Activated B cell treated with CpG ODN at 0.5 μM for 24 hours (primary cell): ENCODE measurements around the gene CCDC197. TPM values are rescaled to one million over a fixed set of nuclear protein-coding genes. Genes with fewer than 3 reads are reported as not detected.

Source experiments
- ATAC-seq: fragments of 200-7000 bp; cut with Tn5 transposase; one replicate; pipeline ENCODE4 v1.10.0; 2021; ENCODE audit warnings: low read depth, mild to moderate bottlenecking, moderate library complexity
- CTCF ChIA-PET: fragments of 350-600 bp; sonication (Branson Sonifier 250); formaldehyde crosslinking; loops from one replicate; lab custom pipeline; 2021; ENCODE audit warnings: antibody characterized with exemption; lab: Charles Lee
- POLR2A ChIA-PET: fragments of 350-600 bp; sonication (Branson Sonifier 250); formaldehyde crosslinking; loops from one replicate; lab custom pipeline; 2021; ENCODE audit warnings: antibody characterized with exemption; lab: Charles Lee
- DNase-seq: peaks from one replicate; pipeline ENCODE4 v3.0.0; 2022
- H3K27ac Mint-ChIP-seq: one replicate; pipeline ENCODE4 v1.8.0; 2020; ENCODE audit warnings: mixed read lengths
- H3K27me3 Mint-ChIP-seq: one replicate; pipeline ENCODE4 v1.8.0; 2021; ENCODE audit warnings: mixed read lengths
- H3K36me3 Mint-ChIP-seq: one replicate; pipeline ENCODE4 v1.8.0; 2021; ENCODE audit warnings: low read depth, mixed read lengths
- H3K4me1 Mint-ChIP-seq: one replicate; pipeline ENCODE4 v1.8.0; 2021; ENCODE audit warnings: mixed read lengths
- H3K4me3 Mint-ChIP-seq: one replicate; pipeline ENCODE4 v1.8.0; 2020; ENCODE audit warnings: mild to moderate bottlenecking, mixed read lengths
- H3K9me3 Mint-ChIP-seq: one replicate; pipeline ENCODE4 v1.8.0; 2020; ENCODE audit warnings: mixed read lengths
- intact Hi-C: fragments of 100-400 bp; cut with micrococcal nuclease; formaldehyde crosslinking; loops from one replicate; pipeline ENCODE4 v1.15.1; 2024
- total RNA-seq: library from RNA; stranded (reverse); gene quantifications from 2 replicates; pipeline ENCODE4 v1.2.3, GENCODE V29; 2022
- TF ChIP-seq, protein P1 (sequence below): fragments of 200-600 bp; IDR thresholded peaks from one replicate; pipeline ENCODE4 v1.8.0; 2022; ENCODE audit warnings: antibody characterized with exemption, mild to moderate bottlenecking

The CCDC197 gene
- total RNA-seq, 1 donor from 2014 or later: not detected

DNA sequence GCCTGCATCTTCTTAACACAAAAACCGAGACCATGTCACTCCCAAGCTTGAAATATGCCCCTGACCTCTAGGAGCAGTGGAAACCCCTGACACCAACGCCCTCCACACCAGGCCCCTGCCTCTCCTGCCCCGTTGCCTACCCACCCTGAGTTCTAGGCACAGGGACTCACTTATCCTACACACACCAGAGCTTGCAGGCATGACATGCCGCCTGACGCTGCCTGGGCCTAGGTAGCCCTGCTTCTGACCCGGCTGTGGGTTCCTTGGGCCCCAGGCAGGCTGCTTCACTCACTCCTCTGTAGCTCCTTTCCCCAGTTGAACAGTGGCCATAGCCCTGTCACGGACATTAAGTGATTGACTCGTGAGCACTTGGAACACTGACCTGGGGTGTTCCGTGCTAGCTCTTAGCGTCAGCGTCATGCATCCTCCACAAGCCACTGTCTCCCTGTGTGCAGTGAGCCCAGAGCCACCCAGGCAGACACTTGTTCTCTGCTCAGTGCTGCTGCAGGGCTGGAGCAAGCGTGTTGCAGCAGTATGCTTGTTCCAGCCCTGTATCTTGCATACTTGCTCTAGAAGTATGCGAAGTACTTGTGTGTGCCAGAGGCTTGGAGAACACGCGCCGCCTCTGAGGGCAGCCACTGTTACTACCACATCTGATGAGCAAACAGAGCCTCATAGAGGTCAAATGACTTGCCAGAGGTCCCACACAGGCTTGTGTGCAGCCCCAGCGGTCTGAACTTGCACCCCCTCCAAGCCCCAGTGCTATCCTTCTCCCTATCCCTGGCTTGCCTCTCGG is 44.6 kb downstream of the CCDC197 start:
- H3K9me3 Mint-ChIP-seq: no peaks in the 10 kb centered on the region
- intact Hi-C loops: no loop called here
- H3K36me3 Mint-ChIP-seq: peaks cover 23% of the 10 kb centered on the region
- TF ChIP-seq, protein P1, sequence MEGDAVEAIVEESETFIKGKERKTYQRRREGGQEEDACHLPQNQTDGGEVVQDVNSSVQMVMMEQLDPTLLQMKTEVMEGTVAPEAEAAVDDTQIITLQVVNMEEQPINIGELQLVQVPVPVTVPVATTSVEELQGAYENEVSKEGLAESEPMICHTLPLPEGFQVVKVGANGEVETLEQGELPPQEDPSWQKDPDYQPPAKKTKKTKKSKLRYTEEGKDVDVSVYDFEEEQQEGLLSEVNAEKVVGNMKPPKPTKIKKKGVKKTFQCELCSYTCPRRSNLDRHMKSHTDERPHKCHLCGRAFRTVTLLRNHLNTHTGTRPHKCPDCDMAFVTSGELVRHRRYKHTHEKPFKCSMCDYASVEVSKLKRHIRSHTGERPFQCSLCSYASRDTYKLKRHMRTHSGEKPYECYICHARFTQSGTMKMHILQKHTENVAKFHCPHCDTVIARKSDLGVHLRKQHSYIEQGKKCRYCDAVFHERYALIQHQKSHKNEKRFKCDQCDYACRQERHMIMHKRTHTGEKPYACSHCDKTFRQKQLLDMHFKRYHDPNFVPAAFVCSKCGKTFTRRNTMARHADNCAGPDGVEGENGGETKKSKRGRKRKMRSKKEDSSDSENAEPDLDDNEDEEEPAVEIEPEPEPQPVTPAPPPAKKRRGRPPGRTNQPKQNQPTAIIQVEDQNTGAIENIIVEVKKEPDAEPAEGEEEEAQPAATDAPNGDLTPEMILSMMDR: no peak
- no peak overlapping the region for H3K27ac Mint-ChIP-seq
- ATAC-seq: no peak
- H3K4me3 Mint-ChIP-seq: no peak overlapping the region
- no peaks in the 10 kb centered on the region for H3K27me3 Mint-ChIP-seq
- ChIA-PET POLR2A (no interaction called here), CTCF (no interaction called here)
- no peak for DNase-seq
- H3K4me1 Mint-ChIP-seq: no peaks in the 10 kb centered on the region

DNA sequence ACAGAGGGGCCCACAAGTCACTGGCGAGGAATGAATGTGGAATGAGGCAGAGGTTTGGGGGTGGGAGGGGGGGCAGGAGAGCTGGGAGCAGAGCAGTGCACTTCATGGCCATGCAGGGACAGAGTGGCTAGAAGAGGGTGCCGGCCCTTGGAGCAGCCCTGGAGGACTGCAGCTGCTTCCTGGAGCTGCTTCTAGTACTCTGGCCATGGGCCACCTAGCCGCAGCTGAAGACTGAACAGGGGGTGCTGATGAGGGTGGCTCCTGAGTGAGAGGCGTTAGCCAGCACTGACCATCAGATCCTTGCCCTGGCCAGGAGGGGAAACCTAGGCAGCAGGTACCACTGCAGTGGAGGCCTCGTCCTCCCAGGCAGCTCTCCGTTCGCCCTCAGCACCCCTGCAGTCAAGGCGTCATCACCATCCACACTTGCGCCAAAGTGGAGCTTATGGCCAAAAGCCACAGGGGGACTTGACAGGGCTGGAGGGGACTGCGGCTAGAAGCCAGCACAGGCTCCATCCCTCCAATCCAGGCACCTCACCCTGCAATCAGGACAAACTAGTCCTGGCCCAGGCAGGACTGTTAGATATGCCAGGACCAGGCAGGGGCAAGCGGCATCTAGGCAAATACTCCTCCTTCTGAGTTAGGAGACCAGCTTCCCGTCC is 45.5 kb downstream of the CCDC197 start:
- ATAC-seq: no peak
- H3K4me1 Mint-ChIP-seq: no peaks in the 10 kb centered on the region
- H3K9me3 Mint-ChIP-seq: no peaks in the 10 kb centered on the region
- H3K27ac Mint-ChIP-seq: no peak overlapping the region
- DNase-seq: no peak
- TF ChIP-seq, protein P1: no peak
- ChIA-PET CTCF (no interaction called here), POLR2A (no interaction called here)
- H3K36me3 Mint-ChIP-seq: peaks cover 30% of the 10 kb centered on the region
- H3K27me3 Mint-ChIP-seq: no peaks in the 10 kb centered on the region
- H3K4me3 Mint-ChIP-seq: no peak overlapping the region
- intact Hi-C loops: no loop called here

DNA sequence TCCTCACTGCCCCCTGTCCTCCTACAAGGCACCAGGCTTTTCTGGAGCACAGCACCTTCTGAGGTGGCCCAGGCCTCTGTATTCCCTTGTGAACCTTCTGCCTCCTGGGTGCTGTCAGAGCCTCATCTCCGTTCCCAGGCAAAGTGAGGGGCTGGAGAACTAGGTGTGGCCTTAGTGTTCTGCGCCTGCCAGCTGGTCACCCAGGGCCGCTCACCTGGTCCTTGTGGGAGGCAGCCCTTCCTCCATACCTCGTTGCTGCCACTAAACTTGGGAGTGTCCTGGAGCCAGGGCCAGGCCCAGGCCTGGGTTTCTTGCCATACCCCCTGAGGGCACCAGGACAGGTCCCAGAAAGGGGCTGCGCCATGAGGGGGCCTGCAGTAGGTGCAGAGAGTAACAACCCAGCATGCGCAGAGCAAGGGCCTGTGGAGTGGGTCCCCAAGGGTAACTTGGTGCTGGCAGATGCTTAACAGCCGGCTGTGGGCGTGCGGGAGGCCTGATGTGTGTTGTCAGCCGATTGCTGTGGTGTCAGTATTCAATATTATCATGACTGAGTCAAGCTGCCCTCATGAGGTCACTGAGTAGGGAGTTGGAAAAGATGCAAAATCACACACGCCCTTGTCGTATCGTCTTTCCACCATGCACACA is 46.1 kb downstream of the CCDC197 start:
- ATAC-seq (no peak), DNase-seq (no peak)
- Mint-ChIP-seq H3K4me3 (no peak overlapping the region), H3K36me3 (peaks cover 37% of the 10 kb centered on the region), H3K9me3 (no peaks in the 10 kb centered on the region), H3K27ac (no peak overlapping the region), H3K4me1 (no peaks in the 10 kb centered on the region), H3K27me3 (no peaks in the 10 kb centered on the region)
- TF ChIP-seq, protein P1: no peak
- ChIA-PET CTCF (no interaction called here), POLR2A (no interaction called here)
- intact Hi-C loops: no loop called here

- Mint-ChIP-seq H3K27me3 (no peaks in the 10 kb centered on the region), H3K36me3 (peaks cover 43% of the 10 kb centered on the region), H3K9me3 (no peaks in the 10 kb centered on the region), H3K27ac (no peak overlapping the region), H3K4me1 (no peaks in the 10 kb centered on the region), H3K4me3 (no peak overlapping the region)
- CTCF ChIA-PET: no interaction called here
- TF ChIP-seq, protein P1: no peak
- POLR2A ChIA-PET: no interaction called here
- no peak for ATAC-seq
- no peak for DNase-seq
- intact Hi-C loops: no loop called here
Observed at GRCh38 chr14:94043756-94044475, 46.8 kb downstream of the CCDC197 start.
